ENCODE results near the gene CPNE8.

The CPNE8 gene

DNA sequence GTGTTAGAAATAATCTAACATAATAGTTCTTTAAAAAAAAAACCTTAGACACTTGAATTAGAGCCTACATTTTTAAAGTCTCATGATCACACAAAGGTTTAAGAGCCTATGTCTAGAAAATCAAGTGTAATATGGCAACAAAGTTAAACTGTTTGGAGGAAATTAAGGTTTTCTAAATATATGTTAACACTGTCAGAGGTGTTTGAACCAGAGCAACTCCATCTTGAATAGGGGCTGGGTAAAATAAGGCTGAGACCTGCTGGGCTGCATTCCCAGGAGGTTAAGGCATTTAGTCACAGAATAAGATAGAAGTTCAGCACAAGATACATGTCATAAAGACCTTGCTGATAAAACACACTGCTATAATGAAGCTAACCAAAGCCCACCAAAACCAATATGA is 12.4 kb downstream of the CPNE8 start:
- TF ChIP-seq EZH2 (IDR thresholded peaks at IDR 0.05; ENCODE audit: borderline replicate concordance, low read depth, low read length, severe bottlenecking) (no peak), CTCF (IDR thresholded peaks at IDR 0.05; ENCODE audit: borderline replicate concordance, extremely low read depth, low read length, poor library complexity, severe bottlenecking) (no peak)
- ATAC-seq (ENCODE audit: insufficient read depth, low read depth) (no peak), DNase-seq (no peak)
- Histone ChIP-seq H3K36me3 (ENCODE audit: insufficient read depth, low read length) (no peaks in the 10 kb centered on the region), H2AFZ (ENCODE audit: low read depth, low read length) (no peak overlapping the region), H3K27ac (ENCODE audit: low read length) (no peak overlapping the region), H3K4me1 (ENCODE audit: insufficient read depth, low read length) (no peaks in the 10 kb centered on the region), H3K9ac (ENCODE audit: low read depth, low read length) (no peak overlapping the region), H3K79me2 (ENCODE audit: insufficient read depth, low read length) (no peaks in the 10 kb centered on the region), H3K27me3 (ENCODE audit: insufficient read depth, low read length, poor library complexity) (no peaks in the 10 kb centered on the region), H3K9me3 (ENCODE audit: insufficient read depth, low read length, severe bottlenecking) (no peaks in the 10 kb centered on the region), H3K4me3 (ENCODE audit: low read depth in 1 of 2, low read length in 2 of 2) (no peak overlapping the region), H4K20me1 (ENCODE audit: insufficient read depth, low read length) (no peaks in the 10 kb centered on the region), H3K4me2 (ENCODE audit: insufficient read depth, low read length) (no peak overlapping the region)

GRCh38 chr12:38892087-38892786 is 13.2 kb downstream of the CPNE8 start:
- Histone ChIP-seq H3K36me3 (ENCODE audit: insufficient read depth, low read length) (no peaks in the 10 kb centered on the region), H3K4me2 (ENCODE audit: insufficient read depth, low read length) (no peak overlapping the region), H4K20me1 (ENCODE audit: insufficient read depth, low read length) (no peaks in the 10 kb centered on the region), H3K27me3 (ENCODE audit: insufficient read depth, low read length, poor library complexity) (no peaks in the 10 kb centered on the region), H3K9ac (ENCODE audit: low read depth, low read length) (no peak overlapping the region), H3K79me2 (ENCODE audit: insufficient read depth, low read length) (no peaks in the 10 kb centered on the region), H3K4me3 (ENCODE audit: low read depth in 1 of 2, low read length in 2 of 2) (no peak overlapping the region), H3K4me1 (ENCODE audit: insufficient read depth, low read length) (no peaks in the 10 kb centered on the region), H2AFZ (ENCODE audit: low read depth, low read length) (no peak overlapping the region), H3K9me3 (ENCODE audit: insufficient read depth, low read length, severe bottlenecking) (no peaks in the 10 kb centered on the region), H3K27ac (ENCODE audit: low read length) (no peak overlapping the region)
- DNase-seq (no peak), ATAC-seq (ENCODE audit: insufficient read depth, low read depth) (no peak)
- TF ChIP-seq EZH2 (IDR thresholded peaks at IDR 0.05; ENCODE audit: borderline replicate concordance, low read depth, low read length, severe bottlenecking) (no peak), CTCF (IDR thresholded peaks at IDR 0.05; ENCODE audit: borderline replicate concordance, extremely low read depth, low read length, poor library complexity, severe bottlenecking) (no peak)

DNA sequence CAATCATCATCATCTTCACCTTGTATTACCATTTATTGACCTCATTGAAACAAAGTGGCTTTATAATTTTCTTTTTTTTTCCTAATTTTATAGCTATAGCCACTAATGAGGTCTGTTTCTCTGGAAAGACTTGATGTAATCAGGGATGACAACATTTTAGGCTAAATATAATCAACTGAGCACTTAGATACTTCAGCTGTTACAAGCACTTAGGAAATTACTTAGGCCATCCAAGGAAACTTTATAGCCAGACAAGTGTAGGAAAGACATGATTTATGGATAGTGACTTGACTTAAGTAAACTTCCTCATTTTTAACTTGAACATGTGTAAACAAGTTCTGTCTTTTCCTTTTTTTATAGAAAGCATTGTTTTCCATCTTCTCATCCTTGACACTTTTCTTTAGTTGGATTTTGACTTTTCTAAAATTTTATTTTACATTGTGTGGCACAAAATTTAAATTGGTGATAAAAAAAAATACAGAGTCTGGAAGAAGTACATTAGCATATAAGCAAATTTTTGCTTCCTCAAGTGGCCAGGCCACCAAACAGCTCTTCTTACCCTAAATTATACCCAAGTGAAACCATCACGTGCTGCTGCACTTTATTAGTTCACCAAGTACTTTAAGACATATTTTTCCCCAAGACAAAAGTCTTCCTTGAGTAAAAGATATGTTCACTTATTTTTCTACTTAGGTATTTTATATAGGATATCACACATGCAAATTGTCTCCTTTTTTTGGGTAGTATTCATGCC is 15.1 kb downstream of the CPNE8 start:
- no peak overlapping the region for H2AFZ ChIP-seq (ENCODE audit: low read depth, low read length)
- no peaks in the 10 kb centered on the region for H3K36me3 ChIP-seq (ENCODE audit: insufficient read depth, low read length)
- ATAC-seq (ENCODE audit: insufficient read depth, low read depth) (no peak), DNase-seq (no peak)
- TF ChIP-seq CTCF (IDR thresholded peaks at IDR 0.05; ENCODE audit: borderline replicate concordance, extremely low read depth, low read length, poor library complexity, severe bottlenecking) (no peak), EZH2 (IDR thresholded peaks at IDR 0.05; ENCODE audit: borderline replicate concordance, low read depth, low read length, severe bottlenecking) (no peak)
- no peaks in the 10 kb centered on the region for H3K79me2 ChIP-seq (ENCODE audit: insufficient read depth, low read length)
- H4K20me1 ChIP-seq (ENCODE audit: insufficient read depth, low read length), result no peaks in the 10 kb centered on the region
- no peak overlapping the region for H3K27ac ChIP-seq (ENCODE audit: low read length)
- H3K4me2 ChIP-seq (ENCODE audit: insufficient read depth, low read length), result no peak overlapping the region
- no peak overlapping the region for H3K9ac ChIP-seq (ENCODE audit: low read depth, low read length)
- H3K9me3 ChIP-seq (ENCODE audit: insufficient read depth, low read length, severe bottlenecking), result no peaks in the 10 kb centered on the region
- H3K4me3 ChIP-seq (ENCODE audit: low read depth in 1 of 2, low read length in 2 of 2), result no peak overlapping the region
- H3K4me1 ChIP-seq (ENCODE audit: insufficient read depth, low read length), result no peaks in the 10 kb centered on the region
- no peaks in the 10 kb centered on the region for H3K27me3 ChIP-seq (ENCODE audit: insufficient read depth, low read length, poor library complexity)

Measured in DND-41 (cell line).